ENCODE data around the gene ZNF354C.
"Not testable (repeated sequence)": the region's sequence is repeated elsewhere in the genome, so short reads cannot be mapped to it uniquely, and the experiment has no call there.

The ZNF354C gene

DNA sequence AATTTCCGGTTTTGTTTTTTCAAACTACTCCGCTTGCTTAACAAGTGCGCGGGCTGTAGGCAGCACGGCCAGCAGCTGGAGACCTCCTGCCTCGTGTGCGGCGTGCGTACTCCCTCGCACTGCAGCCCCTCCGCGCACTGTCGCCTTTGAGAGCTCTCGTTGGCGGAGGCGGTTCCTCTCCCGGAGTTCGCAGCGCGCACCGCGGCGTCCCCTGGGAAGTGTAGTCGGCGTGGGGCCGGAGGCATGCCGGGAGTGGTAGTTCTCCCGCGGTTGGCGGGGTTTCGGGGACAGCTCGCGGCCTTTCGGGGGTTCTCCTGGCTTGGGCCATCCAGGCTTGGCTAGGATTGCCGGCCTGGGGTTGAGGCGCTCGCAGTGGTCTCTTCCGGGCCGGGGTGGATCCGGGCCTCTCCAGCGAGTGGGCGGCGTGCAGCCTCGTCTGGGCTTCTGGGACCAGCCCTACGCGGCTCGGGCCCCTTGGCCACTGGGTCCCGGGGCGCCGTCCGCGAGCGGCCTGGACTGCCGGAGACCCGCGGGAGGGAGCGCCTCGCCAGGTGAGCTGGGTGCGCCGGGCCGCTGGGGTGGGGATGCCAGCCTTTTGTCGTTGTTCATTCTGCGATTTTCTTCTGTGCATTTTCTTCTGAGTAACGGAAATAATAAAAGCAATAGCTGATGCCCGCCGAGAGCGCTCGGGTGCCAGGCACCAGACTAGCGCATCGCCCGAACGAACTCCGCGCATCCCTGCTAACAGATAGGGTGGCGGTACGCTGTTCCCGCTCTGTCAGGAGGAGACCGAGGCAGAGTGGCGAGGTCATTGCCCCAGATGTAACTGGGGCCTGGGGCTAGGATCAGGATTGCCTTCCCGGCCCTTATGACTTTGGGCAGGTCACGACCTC is at the start of gene ZNF354C:
Gene ZNF354C (plus strand): TSS at position 258 of the 893 bp plus-strand sequence. CDS start 1,696 bp downstream, outside the sequence.
- peak; percentile 78 for DNase-seq (ENCODE audit: low read depth in 2 of 2)

DNA sequence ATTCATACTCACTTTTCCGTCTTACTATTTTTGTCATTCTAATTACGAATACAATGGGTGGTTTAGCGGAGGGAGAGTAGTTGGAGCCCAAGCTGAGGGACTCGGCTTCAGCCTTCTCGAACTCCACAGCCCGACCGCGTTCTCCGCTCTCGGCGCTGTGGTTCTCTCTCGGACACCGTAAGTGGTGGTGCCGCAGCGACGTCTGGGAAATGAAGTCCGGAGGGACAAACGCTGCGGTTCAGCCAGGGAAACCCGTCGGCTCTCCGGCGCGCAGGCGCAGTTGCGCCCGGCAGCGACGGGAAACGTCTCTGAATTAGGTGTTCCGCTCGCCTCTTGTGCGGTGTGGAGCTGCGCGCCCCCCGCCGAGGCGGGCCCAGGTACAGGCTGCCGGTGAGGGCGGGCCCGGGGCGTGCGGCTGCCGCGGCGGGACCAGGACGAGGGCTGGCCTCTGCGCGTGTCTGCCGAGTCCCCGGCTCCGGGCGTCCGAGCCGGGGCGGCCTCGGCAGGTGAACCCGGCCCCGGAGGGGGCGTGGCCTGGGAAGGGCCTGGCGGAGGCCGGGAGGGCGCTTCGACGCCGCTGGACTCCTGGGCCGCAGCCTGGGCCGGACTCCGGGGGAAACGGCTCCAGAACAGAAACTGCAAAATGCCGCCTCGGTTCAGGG is 36.5 kb upstream of the ZNF354C start, which contains the start of gene ZNF879:
Gene ZNF879 (plus strand): TSS at position 277 of the 662 bp plus-strand sequence. CDS start 1,201 bp downstream, outside the sequence.
- DNase-seq (ENCODE audit: low read depth in 2 of 2), result peak; percentile 88 to 91

DNA sequence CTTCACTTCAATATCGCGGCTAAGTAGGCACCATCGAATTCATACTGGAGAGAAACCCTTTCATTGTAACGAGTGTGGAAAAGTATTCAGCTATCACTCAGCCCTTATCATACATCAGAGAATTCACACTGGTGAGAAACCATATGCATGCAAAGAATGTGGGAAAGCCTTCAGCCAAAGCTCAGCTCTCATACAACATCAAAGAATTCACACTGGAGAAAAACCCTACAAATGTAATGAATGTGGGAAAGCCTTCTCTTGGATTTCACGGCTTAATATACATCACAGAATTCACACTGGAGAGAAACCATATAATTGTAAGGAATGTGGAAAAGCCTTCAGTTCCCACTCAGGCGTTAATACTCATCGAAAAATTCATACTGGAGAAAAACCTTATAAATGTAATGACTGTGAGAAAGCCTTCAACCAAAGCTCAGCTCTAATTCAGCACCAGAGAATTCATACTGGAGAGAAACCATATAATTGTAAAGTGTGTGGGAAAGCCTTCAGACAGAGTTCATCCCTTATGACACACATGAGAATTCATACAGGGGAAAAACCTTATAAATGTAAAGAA is 27.1 kb upstream of the ZNF354C start:
- DNase-seq (ENCODE audit: low read depth in 2 of 2), result no peak

DNA sequence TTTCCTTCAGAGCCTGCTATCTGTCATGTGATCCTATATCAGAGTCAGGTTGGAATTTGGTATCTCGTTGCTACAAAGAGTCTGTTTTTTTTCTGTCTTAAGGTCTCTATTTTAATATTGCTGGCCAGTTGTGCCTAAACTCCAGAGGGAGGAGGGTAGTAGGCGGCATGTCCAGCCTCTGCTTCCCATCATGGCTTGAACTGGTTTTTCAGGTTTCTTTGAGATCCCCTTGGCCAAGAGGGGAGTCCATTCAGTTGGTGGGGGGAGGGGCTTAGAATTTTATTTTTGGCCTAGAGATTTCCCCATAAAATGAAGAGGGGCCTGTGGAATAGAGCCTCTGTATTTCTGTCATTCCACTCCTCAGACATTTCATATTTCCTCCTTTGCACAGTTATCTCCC is 15.4 kb upstream of the ZNF354C start:
- no peak for DNase-seq (ENCODE audit: low read depth in 2 of 2)

DNA sequence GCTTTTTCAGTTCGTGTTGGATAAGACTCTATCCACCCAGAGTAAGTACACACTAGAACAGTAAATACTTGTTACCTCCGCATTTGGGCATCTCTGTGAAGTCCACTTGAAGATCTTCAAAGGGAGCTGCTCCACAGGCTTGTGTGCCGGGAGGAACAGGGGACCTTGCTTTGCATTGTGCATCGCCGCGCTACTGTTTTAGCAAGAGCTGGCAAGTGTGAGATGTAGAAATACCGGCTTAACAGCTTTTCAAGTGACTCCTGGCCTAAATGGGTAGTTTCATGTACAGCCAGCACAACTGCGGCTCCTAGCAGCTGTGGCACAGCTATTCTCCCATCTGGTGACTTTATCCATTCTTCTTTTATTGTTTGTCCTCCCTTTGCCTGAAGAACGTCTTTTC is 8.4 kb upstream of the ZNF354C start:
- DNase-seq (ENCODE audit: low read depth in 2 of 2), result no peak

DNA sequence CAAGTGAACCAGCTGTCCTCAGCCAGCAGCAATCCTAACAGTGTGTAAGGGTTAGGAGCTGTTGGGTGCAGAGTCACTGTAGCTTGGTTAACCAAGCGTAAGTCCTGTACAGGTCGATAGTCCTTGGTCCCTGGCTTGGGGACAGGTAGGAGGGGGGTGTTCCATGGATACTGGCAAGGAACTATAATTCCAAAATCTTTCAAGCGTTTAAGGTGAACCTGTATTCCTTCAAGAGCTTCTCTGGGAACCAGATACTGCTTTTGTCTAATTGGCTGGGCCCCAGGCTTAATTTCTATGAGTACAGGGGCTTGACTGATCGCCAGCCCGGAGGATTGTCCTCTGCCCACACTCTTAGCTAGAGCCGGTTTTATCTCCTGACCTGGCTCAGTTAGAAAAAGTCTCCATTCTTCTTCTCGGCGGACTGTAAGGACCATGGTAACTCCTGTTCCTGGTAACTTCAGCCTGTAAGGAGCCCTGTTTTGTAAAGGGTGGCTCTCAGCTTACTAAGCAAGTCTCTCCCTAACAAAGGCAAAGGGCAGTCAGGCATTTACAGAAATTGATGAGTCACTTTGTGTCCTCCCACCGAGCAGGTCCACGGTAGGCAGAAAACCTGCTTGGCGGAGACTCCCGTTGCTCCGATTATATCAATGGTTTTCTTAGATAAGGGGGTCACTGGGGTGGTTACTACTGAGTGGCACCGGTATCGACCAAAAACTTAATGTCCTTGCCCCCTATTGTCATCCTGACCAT is 6.0 kb upstream of the ZNF354C start:
- no peak for DNase-seq (ENCODE audit: low read depth in 2 of 2)

DNA sequence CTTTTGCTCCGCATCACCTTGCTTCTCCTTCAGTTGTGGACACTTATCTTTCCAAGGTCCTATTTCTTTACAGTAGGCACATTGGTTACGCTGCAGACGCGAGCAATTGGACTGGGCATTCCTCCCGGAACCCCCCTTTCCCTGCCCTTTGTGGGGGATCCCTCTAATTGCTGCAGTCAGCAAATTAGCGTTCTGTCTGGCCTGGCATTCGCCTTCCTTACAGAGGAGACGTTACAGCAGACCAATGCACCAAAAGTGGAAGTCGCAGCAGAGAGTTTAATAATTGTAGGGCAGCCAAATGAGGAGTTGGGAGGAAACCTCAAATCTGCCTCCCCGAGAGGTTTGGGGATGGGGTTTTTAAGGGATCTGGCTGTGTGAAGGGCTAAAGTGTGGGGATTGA is 5.3 kb upstream of the ZNF354C start:
- DNase-seq (ENCODE audit: low read depth in 2 of 2), result no peak

DNA sequence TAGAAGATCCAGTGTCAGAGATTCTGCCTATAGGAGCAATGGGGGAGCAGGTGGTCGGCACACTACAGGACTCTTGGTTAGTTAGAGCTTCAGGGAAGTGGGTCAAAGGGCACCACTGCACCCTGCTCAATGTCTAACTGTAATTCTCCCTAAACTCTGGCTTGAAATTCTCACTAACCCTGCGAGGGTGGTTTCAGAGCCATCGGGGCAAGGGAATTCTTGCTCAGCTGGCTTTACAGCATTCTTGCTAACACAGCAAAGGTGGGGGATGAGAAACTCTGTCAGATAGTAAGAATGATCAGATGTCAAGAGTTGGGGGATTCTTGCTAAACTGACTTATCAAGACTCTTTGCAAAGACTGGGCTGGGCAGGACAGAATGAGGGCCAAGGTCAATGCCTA is 4.7 kb upstream of the ZNF354C start:
- DNase-seq (ENCODE audit: low read depth in 2 of 2), result no peak

DNA sequence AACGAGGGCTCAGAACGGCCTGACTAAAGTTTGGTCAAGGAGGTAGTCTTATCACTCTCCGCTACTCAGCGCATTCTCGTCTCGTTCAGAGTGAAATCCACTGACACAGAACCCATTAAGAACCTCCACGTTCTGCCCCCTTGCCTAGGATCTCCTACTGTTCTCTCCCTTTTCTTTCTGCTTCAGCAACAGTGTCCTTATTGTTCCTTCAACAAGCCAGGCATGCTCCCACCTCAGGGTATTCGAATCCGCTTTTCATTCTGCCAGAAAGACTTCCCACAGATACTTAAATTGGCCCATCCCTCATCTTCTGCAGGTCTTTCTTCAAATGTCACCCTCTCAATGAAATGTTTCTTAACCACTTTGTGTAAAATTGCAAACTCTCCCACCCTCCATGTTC is 4.3 kb upstream of the ZNF354C start:
- DNase-seq (ENCODE audit: low read depth in 2 of 2), result no peak

DNA sequence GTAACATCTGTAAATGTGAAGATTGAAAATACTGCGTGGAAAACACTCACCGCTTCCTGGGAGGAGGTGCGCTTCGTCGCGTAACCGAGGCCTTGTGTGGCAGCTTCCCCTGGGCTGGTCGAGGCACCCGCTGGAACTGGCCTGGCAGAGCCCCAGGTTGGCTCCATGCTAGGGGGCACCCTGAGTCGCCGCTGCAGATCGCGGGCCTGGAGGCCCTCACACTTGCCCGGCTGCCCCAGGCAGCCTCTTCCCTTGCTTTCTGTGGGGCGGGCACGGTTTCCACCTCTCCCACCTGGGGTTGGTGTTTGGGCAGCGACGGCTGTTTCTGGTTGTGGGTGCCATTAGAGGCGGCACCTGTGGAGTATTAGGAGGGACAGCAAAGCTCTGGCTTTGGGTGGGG is 852 bp downstream of the ZNF354C start:
- no peak for DNase-seq (ENCODE audit: low read depth in 2 of 2)

DNA sequence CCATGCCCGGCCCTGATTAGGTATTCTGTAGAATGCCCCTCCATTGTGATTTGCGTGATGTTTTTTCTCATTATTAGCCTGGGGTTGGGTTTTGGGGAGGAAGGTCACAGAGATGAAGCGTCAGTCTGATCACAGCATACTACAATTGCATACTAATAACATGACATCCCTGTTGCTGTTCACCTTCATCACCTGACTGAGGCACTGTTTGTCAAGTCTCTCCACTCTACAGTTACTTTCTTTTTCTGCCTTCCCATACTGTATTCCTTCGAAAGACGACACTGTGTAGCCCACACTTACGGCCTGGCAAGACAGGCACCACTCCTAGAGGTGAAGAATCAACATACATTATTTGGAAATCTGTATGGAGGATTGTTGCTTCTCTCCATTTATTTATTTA is 5.5 kb downstream of the ZNF354C start:
- DNase-seq (ENCODE audit: low read depth in 2 of 2), result no peak

DNA sequence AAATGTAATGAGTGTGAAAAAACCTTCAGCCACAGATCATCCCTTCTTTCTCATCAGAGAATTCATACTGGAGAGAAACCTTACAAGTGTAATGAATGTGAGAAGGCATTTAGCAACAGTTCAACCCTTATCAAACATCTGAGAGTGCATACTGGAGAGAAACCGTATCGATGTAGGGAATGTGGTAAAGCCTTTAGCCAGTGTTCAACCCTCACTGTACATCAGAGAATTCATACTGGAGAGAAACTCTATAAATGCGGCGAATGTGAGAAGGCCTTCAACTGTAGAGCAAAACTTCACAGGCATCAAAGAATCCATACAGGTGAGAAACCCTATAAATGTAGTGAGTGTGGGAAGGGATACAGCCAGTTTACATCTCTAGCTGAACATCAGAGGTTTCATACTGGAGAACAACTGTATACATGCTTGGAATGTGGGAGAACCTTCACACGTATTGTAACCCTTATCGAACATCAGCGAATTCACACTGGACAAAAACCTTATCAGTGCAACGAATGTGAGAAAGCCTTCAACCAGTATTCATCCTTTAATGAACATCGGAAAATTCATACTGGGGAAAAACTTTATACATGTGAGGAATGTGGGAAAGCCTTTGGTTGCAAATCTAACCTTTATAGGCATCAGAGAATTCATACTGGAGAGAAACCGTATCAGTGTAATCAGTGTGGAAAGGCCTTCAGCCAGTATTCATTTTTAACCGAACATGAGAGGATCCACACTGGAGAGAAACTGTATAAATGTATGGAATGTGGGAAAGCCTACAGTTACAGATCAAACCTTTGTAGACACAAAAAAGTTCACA is 19.2 kb downstream of the ZNF354C start:
- no peak for DNase-seq (ENCODE audit: low read depth in 2 of 2)

DNA sequence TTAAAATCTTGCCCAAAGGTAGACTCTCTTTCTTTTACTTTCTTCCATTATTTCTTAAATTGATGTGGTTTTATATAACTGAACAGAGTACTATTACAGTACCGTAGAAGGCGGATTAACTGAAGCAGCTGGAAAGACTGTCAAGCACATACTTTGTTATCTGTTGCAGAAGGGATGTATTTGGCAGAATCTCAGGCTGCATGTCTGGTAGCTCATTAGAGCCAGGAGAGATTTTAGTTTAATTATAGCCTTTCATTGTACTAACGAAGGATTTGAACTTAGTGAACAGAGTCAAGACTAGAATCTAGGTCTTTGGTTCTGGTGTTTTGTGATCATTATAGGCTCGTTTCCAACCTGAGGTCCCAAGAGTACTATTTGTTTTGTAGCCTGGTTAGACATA is 20.6 kb downstream of the ZNF354C start:
- DNase-seq (ENCODE audit: low read depth in 2 of 2), result no peak

DNA sequence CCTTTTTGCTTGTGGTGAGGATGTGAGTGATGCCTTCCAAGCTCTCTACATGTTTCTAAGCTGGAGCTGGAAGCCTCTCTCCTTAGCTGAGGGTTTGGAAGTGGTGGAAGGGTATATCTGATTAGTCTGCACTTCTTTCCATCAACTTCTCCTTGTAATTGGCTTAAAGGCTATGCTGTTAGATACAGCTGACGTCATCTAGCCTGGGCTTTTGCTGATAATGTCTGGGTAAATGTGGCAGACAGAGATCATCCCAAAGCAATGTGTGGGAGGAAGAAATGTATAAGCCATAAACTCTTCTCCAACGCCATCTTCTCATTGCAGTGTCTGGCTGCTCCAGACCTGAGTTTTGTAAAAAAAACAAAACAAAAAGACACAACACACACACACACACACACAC is 29.3 kb downstream of the ZNF354C start:
- no peak for DNase-seq (ENCODE audit: low read depth in 2 of 2)

DNA sequence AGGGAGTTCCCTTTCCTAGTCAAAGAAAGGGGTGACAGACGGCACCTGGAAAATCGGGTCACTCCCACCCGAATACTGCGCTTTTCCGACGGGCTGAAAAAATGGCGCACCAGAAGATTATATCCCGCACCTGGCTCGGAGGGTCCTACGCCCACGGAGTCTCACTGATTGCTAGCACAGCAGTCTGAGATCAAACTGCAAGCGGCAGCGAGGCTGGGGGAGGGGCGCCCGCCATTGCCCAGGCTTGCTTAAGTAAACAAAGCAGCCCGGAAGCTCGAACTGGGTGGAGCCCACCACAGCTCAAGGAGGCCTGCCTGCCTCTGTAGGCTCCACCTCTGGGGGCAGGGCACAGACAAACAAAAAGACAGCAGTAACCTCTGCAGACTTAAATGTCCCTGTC is 41.1 kb downstream of the ZNF354C start:
- DNase-seq (ENCODE audit: low read depth in 2 of 2), result not testable (repeated sequence)

DNA sequence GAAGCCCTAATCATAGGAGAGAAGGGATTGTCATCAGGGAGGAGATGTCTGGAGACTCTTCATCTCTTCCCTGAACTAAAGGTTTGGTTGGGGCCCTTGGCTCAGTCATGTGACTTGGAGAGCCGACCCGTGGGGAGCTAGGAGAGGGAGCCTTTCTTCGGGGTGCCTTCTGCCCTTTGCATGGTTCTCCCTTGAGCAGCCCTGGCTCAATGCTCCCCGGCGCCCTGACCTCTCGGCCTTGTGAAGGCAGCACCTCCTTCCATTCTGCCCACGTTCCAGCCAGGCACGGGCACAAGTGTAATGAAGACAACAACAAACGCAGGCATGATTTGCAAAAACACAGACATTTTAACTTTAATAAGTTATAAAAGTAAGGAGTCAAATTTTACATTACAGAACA is 50.4 kb downstream of the ZNF354C start:
- no peak for DNase-seq (ENCODE audit: low read depth in 2 of 2)

DNA sequence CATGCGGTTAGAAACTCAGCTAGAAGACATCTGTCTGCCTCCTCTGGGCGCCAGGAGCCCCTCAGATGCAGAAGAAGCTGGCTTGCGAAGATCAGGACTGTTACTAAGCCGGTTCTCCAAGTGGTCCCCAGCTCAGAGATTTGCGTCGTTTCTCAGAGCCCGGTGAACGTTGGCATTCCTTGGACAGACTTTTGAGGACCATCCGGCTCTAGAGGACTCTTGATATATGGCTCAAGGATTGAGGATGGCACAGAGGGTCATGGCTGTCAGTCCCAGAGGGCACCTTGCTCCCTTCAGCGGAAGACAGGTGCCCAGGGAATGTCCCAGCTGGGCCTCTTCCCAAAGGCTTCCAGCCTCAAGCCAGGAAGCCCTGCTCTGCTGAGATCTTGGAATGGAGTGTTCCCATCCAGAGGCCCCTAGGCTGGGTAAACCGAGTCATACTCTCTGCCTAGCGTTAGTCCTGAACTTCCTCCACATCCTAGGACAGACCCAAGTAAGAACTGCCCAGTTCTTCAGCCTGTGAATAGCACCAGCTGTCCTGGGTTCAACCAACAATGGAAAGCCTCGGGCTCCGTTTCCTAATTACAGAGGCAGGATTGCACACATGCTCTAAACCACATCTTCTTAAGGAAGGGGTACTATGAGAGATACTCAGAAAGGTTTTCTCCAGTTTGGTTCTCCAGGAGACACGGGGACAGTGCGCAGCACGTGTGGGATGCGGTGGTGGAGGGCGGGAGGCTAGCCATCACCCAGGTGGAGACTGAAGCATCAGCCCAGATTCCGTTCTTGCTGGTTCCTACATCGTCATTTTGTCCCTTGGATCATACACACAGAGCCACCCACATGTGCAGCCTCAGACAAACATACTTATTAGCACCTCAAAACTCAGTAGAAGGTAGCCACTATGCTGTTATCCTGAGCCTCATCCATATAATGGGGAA is 51.4 kb downstream of the ZNF354C start:
- DNase-seq (ENCODE audit: low read depth in 2 of 2), result no peak

DNA sequence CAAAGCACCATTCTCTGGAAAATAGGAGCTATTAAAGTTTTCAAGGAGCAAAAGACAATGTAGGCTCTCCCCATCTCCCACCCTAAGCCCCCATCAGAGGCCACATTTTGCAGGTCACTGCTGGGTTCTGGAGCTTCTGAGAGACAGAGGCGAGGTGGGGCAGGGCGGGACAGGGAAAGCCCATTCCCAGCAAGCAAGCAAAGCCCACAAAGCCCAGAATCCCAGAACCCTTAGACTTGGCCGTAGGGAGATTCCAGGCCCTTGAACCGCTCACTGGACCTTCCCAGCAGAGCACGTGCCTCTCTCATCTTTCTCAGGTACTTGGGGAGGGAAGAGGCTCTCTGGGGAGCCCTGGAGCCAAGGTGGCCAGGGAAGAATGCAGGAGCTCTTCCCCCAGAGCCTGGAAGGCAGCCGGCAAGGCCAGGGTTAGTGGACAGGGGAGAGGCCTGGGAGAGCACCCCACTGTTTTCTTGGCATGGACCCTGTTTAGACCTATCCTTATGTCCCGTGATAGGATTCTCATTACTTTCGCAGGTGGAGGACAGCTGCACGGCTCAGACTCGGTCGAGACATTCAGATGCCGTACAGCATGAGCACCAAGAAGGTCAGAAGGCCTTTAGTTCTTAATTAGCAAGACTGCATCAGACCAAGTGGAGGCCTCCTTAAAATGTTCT is 52.4 kb downstream of the ZNF354C start:
- DNase-seq (ENCODE audit: low read depth in 2 of 2), result no peak

DNA sequence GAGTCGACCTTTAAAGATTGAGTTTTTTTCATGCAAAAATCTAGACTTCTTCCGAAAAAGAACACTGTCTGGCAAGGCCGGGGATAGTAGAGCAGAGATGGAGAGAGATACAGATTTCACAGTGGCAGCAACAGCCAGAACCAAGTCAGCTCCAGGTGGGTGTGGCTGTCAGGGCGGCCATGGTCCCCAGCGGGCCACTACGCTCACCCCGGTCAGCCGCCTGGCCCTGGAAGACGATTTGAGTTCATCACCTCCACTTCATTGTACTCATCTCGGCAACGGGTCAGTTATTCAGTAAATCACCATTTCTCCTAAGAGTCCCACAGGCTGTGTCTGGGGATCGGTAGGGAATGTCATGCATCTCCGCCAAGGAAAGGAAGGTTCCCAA is 53.0 kb downstream of the ZNF354C start:
- DNase-seq (ENCODE audit: low read depth in 2 of 2), result no peak

All from stimulated activated CD8-positive, alpha-beta memory T cell treated with anti-CD3 and anti-CD28 coated beads, Interleukin-15, amount 100 ng/mL, for 4 hours (primary cell).